Mesodermal cell (in vitro differentiated cells): Measurements from ENCODE around the gene GRIK5.

Experiments used
- H3K27ac ChIP-seq: 2 replicates; pipeline ENCODE4 v1.7.0; 2013; ENCODE audit warnings: mild to moderate bottlenecking, low read depth, low read length, moderate library complexity; ENCODE audit not compliant: severe bottlenecking
- H3K36me3 ChIP-seq: 2 replicates; pipeline ENCODE4 v1.7.1; 2013; ENCODE audit warnings: mild to moderate bottlenecking, low read length, moderate library complexity; ENCODE audit not compliant: control insufficient read depth, insufficient read depth
- H3K4me1 ChIP-seq: one replicate; pipeline ENCODE4 v1.7.1; 2013; ENCODE audit warnings: mild to moderate bottlenecking, low read length; ENCODE audit not compliant: insufficient read depth, control insufficient read depth, poor library complexity, severe bottlenecking
- H3K4me3 ChIP-seq: 2 replicates; pipeline ENCODE4 v1.7.0; 2013; ENCODE audit warnings: low read length, control low read depth, mild to moderate bottlenecking; ENCODE audit not compliant: insufficient read depth, poor library complexity, severe bottlenecking; ENCODE audit errors: extremely low read depth
- H3K9me3 ChIP-seq: 2 replicates; pipeline ENCODE4 v1.7.1; 2013; ENCODE audit warnings: mild to moderate bottlenecking, low read length, moderate library complexity; ENCODE audit not compliant: control insufficient read depth
- WGBS, 2 experiments: methylation state at CpG; one replicate each; pipeline ENCODE4 v1.1.5; 2013; ENCODE audit warnings: missing lambda C conversion rate in 2 of 2; ENCODE audit not compliant: insufficient coverage in 2 of 2; 5-methylcytosine and 5-hydroxymethylcytosine counted together

The GRIK5 gene

DNA sequence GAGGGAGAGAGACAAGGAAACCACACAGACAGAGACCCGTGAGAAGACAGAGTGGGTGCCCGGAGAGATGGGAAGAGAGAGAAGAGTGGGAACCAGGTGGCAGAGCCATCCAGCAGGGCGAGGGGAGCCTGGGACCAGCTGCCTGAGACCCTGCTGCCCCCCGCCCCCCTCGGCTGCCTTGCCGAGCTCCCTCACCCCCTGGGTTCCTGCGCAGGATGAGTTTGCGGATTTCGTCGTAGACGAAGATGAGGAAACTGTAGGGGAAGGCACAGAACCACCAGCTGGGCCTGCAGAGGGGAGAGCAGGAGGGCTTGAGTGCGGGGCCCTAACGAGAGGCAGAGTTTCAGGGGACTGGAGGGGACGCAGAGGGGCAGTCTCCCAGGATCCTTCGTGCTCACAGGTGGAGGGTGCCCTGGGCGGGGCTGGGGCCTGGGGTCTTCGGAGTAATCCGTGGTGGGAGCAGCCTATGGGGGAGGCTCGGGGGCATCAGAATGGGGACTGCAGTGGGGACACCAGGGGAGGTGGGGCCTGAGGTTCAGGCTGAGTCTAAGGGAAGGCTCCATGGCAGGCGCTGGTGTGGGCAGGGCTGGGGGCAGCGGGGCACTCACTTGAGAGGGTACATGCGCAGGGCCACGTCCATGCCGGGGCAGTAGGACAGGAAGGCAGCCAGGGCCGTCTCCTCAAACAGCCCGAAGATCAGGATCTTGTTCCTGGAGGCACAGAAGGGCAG is 102.8 kb downstream of the GRIK5 start:
- H3K4me3 ChIP-seq: no peak overlapping the region
- H3K9me3 ChIP-seq: no peaks in the 10 kb centered on the region
- 87 to 88% methylated on average over 17 to 25 of the region's 26 CpGs for WGBS, 2 experiments
- no peaks in the 10 kb centered on the region for H3K4me1 ChIP-seq
- H3K36me3 ChIP-seq: no peaks in the 10 kb centered on the region
- H3K27ac ChIP-seq: no peak overlapping the region

DNA sequence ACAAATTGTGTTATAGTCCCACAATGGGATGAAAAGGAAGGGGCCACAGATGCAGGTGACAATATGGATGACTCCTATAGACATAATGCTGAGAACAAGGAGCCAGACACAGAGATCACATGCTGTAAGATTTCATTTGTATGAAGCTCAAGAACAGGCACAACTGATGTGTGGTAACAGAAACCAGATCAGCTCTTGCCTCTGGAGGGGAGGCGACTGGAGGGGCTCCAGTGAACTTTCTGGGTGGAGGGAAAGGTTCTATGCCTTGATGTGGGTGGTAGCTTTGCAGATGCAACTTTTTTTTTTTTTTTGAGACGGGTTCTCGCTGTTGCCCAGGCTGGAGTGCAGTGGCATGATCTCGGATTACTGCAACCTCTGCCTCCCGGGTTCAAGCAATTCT is 104.9 kb downstream of the GRIK5 start:
- Histone ChIP-seq H3K4me1 (no peaks in the 10 kb centered on the region), H3K27ac (no peak overlapping the region), H3K4me3 (no peak overlapping the region), H3K9me3 (no peaks in the 10 kb centered on the region), H3K36me3 (no peaks in the 10 kb centered on the region)
- 86 to 89% methylated on average over 5 of the region's 5 CpGs for WGBS, 2 experiments

- Histone ChIP-seq H3K4me1 (peaks cover 14% of the 10 kb centered on the region), H3K36me3 (peaks cover 12% of the 10 kb centered on the region)
- WGBS, 2 experiments: 89 to 97% methylated on average over 4 to 5 of the region's 5 CpGs
These were observed 109.0 kb downstream of the GRIK5 start for GRCh38 chr19:41960973-41961372.

DNA sequence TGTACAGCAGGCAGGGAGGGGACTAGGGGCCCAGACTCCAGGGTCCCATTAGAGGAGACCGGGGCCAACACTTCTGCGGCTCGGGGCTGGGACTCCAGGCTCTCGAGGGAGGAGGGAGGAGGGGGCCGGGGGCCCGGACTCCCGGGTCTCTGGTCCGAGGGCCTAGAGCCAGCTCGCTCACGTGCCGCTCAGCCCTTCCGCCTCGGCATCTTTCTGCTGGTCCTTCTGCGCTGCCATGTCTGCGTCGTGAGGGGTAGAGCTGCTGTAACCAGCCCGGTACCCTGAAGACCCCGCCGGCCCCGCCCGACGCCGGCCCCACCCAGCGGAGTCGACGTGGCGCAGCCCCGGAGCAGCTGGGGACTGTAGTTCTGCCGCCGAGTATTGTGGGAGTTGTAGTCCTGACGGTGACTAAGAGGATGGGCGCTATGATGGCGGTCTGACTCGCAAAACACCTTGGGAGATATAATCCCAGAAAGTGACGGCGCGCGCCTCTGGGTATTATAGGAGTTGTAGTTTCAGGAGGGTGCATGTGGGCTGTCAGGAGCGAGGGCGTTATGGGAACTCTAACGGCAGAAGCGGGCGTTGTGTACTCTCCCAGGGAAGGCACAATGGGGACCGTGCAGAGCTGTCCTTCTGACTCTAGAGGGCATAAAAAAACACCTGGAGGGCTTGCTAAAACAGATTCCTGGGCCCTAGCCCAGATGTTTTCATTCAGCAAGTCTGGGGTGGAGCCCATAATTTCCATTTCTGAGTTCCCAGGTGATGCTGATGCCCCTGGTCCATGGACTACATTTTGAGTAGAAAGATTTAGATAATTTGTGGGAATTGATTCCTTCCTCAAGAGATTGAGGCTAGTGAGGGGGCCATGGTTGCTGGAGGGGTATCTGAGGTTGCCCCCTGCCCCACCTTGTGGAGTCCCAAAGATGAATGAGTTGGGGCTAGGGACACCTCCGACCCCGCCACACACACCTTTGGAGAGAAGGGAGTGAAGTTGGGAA is 110.7 kb downstream of the GRIK5 start, which contains the start of gene RABAC1:
Gene RABAC1, minus strand, starts transcription at position 266 of the 998 bp plus-strand sequence. Its CDS starts 29 bp downstream, at position 237.
- WGBS, 2 experiments: 6 to 13% methylated on average over 17 to 40 of the region's 46 CpGs
- no peaks in the 10 kb centered on the region for H3K9me3 ChIP-seq
- H3K36me3 ChIP-seq: peaks cover 17% of the 10 kb centered on the region
- H3K4me3 ChIP-seq: peak within 1 kb of the TSS; percentile 96
- H3K4me1 ChIP-seq: peaks cover 14% of the 10 kb centered on the region
- H3K27ac ChIP-seq: peak within 1 kb of the TSS; percentile 91

More at GRCh38 chr19:41960973-41961372, 109.0 kb downstream of the GRIK5 start:
- no peak overlapping the region for H3K27ac ChIP-seq
- H3K4me3 ChIP-seq: no peak overlapping the region
- no peaks in the 10 kb centered on the region for H3K9me3 ChIP-seq

DNA sequence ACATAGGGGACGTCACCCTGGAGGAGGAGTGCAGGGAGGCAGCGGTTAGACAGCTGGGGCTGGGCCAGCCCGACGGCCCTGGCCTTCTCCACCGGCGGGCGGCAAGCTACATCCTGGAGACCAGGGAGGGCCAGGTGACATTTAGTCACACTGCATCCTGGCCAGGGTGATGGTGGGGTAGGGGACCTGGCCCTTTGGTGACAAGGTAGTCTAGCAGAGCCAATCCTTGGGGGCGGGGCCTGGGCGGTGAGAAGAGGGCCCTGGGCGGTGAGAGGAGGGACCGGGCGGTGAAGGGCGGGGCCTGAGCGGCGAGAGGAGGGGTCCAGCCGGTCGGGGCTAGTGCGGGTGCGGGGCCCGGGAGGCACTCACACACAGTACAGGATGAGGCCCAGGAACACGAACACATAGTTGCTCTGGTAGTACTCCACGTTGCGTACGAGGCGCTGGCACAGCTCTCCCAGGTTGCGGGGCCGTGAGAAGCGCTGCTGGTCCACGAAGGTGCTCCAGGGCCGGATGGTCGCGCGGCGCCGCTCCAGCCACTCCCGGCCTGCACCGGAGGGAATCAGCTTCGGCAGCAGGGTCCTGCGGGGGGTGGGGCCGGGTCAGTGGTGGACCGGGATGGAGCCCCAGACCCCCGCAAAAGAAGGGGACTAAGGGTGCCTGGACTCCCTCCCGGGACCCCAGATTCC is 111.5 kb downstream of the GRIK5 start:
- WGBS, 2 experiments: 2 to 5% methylated on average over 33 to 43 of the region's 43 CpGs
- Histone ChIP-seq H3K36me3 (peaks cover 17% of the 10 kb centered on the region), H3K9me3 (no peaks in the 10 kb centered on the region), H3K4me3 (peak overlapping the region; percentile 96), H3K4me1 (peaks cover 14% of the 10 kb centered on the region), H3K27ac (peak overlapping the region; percentile 91)

DNA sequence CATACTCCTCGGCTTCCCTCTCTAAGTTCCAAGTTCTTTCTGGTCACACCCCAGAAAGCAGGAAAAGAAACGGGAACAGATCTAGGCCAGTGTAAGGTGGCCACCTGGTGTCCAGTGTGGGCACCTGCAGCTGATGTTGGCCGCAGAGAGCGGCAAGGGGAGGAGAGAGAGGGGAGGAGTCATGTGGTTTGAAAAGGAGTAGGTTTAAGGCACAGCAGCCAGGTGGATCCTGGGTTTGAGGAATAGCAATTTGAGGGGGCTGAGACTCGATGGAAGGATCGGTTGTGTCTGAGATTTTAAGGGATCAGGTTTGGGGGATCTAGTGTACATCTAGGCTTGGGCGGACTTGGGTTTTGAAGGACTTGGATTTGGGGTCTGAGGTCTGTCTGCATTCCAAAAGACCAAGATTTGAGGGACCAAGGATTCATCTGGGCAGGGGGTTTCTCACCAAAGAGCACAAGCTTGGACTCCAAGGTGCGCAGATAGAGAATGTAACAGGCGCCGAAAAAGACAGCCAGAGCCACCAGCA is 112.1 kb downstream of the GRIK5 start:
- H3K27ac ChIP-seq: peak overlapping the region; percentile 91
- H3K4me3 ChIP-seq: peak overlapping the region; percentile 96
- H3K9me3 ChIP-seq: no peaks in the 10 kb centered on the region
- WGBS, 2 experiments: 18% methylated on average over 8 to 10 of the region's 10 CpGs
- H3K4me1 ChIP-seq: peaks cover 14% of the 10 kb centered on the region
- H3K36me3 ChIP-seq: peaks cover 17% of the 10 kb centered on the region

DNA sequence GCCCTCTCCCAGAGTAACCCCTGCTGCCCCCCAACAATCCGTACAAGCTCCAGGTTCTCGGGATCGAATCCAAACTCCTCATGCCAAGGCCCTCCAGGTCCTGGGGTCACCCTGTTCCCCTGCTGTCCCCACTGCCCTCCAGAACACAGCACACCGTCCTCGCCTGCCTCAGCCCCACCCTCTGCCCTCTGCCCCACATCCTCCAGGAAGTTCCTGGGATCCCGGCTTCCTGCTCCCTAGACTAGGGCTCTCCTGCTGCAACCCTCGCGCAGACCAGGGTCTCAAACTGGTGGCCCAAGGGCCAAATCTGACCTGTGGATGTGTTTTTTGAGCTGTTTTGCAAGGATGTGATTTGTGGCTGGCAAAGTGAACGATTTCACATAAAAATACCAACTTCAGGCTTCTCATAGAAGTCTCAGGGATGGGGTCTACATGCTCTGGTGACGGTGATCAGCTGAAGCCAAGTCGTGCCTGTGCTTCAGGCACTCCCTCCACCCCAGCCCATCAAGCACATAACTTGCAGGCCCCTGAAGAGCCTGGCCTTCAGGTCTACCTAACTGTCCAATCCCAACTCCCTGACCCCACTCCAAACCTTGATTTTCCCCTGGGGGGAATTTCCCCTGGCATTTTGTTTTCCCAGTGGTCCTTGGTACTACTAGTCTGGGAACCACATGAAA is 112.7 kb downstream of the GRIK5 start:
- Histone ChIP-seq H3K4me1 (peaks cover 14% of the 10 kb centered on the region), H3K9me3 (no peaks in the 10 kb centered on the region), H3K36me3 (peaks cover 17% of the 10 kb centered on the region), H3K4me3 (peak overlapping the region; percentile 1), H3K27ac (no peak overlapping the region)
- 84 to 93% methylated on average over 6 to 9 of the region's 11 CpGs for WGBS, 2 experiments

DNA sequence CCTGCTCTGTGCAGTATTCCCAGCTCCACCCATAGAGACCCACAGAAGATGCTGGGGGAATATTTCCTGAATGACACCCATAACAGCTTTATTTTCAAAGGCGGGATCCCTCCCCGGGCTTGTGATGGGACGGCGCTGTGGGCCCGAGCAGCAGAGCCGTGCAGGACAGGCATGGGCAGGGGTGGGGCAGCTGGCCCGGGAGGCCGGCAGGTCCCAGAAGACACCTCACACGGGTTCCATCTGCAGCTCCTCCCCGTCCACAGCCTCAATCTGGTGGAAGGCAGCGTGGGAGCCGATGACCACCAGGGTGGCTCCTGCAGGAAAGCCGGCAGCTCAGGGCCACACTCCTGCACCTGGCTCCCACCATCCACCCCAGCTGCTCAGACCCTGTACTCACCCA is 113.4 kb downstream of the GRIK5 start:
- peaks cover 14% of the 10 kb centered on the region for H3K4me1 ChIP-seq
- WGBS, 2 experiments: 96 to 98% methylated on average over 12 to 13 of the region's 13 CpGs
- peaks cover 17% of the 10 kb centered on the region for H3K36me3 ChIP-seq
- no peak overlapping the region for H3K4me3 ChIP-seq
- H3K27ac ChIP-seq: no peak overlapping the region
- H3K9me3 ChIP-seq: no peaks in the 10 kb centered on the region

DNA sequence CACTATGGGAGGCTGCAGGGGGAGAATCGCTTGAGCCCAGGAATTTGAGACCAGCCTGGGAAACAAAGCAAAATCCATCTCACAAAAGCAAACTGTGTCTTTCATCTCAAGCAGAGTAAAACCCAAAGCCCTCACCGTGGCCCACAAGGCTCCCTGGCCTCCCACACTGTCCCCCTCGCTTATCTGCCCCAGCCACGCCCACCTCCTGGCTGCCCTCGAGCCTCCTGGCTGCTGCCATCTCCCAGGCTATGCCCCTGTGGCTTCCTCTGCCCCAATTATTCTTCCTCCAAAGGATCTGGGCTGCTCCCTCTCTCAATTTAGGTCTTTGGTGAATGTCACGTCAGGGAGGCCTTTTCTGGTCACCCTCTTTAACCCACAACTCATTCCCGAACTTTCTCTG is 114.5 kb downstream of the GRIK5 start:
- no peak overlapping the region for H3K4me3 ChIP-seq
- H3K27ac ChIP-seq: no peak overlapping the region
- peaks cover 14% of the 10 kb centered on the region for H3K4me1 ChIP-seq
- WGBS, 2 experiments: 85 to 89% methylated on average over 6 of the region's 7 CpGs
- peaks cover 17% of the 10 kb centered on the region for H3K36me3 ChIP-seq
- H3K9me3 ChIP-seq: no peaks in the 10 kb centered on the region
